Neural crest cell (in vitro differentiated cells): Measurements from ENCODE around the gene ARHGEF4. TPM values are rescaled to one million over a fixed set of nuclear protein-coding genes. Genes with fewer than 3 reads are reported as not detected.
"Not testable (repeated sequence)": the region's sequence is repeated elsewhere in the genome, so short reads cannot be mapped to it uniquely, and the experiment has no call there.

Source experiments
- DNase-seq: peaks from one replicate; pipeline ENCODE4 v3.0.0; 2021; ENCODE audit warnings: low read depth, mixed read lengths, low spot score
- H3K27ac Mint-ChIP-seq: one replicate; pipeline ENCODE4 v1.8.0; 2021; ENCODE audit warnings: mild to moderate bottlenecking, mixed read lengths; ENCODE audit not compliant: unreplicated experiment
- H3K27me3 Mint-ChIP-seq: 2 replicates; pipeline ENCODE4 v1.8.0; 2021; ENCODE audit warnings: low read depth, mild to moderate bottlenecking, mixed read lengths
- H3K36me3 Mint-ChIP-seq: 2 replicates; pipeline ENCODE4 v1.8.0; 2021; ENCODE audit warnings: low read depth, mild to moderate bottlenecking, mixed read lengths
- H3K4me1 Mint-ChIP-seq: 2 replicates; pipeline ENCODE4 v1.8.0; 2021; ENCODE audit warnings: mixed read lengths
- H3K4me3 Mint-ChIP-seq: one replicate; pipeline ENCODE4 v1.8.0; 2021; ENCODE audit warnings: mild to moderate bottlenecking, mixed read lengths
- H3K9me3 Mint-ChIP-seq: 2 replicates; pipeline ENCODE4 v1.8.0; 2021; ENCODE audit warnings: mixed read lengths
- CTCF ChIP-seq: fragments of 200-600 bp; sonication (generic); conservative IDR thresholded peaks from 2 replicates; pipeline ENCODE4 v1.5.0; 2021; ENCODE audit warnings: antibody characterized with exemption, mild to moderate bottlenecking
- total RNA-seq: library from RNA; stranded (reverse); gene quantifications from 2 replicates; pipeline ENCODE4 v1.2.1, GENCODE V29; 2021

Gene ARHGEF4
- total RNA-seq, 1 donor from 2014 or later = 22.1 TPM

GRCh38 chr2:130981667-130982066 is 145.0 kb downstream of the ARHGEF4 start:
- no peak for TF ChIP-seq CTCF
- H3K4me1 Mint-ChIP-seq = no peaks in the 10 kb centered on the region
- H3K27ac Mint-ChIP-seq = no peak overlapping the region
- H3K36me3 Mint-ChIP-seq = peaks cover 9% of the 10 kb centered on the region
- no peaks in the 10 kb centered on the region for H3K27me3 Mint-ChIP-seq
- DNase-seq = no peak
- H3K9me3 Mint-ChIP-seq = peaks cover 16% of the 10 kb centered on the region
- H3K4me3 Mint-ChIP-seq = no peak overlapping the region

GRCh38 chr2:130985206-130985780 is 148.6 kb downstream of the ARHGEF4 start:
- Mint-ChIP-seq H3K9me3 (peaks cover 8% of the 10 kb centered on the region), H3K4me1 (no peaks in the 10 kb centered on the region), H3K4me3 (no peak overlapping the region), H3K27ac (no peak overlapping the region), H3K36me3 (peaks cover 6% of the 10 kb centered on the region), H3K27me3 (no peaks in the 10 kb centered on the region)
- no peak for DNase-seq
- no peak for TF ChIP-seq CTCF

- Mint-ChIP-seq H3K36me3 (peaks cover 6% of the 10 kb centered on the region), H3K4me3 (no peak overlapping the region), H3K9me3 (peaks cover 7% of the 10 kb centered on the region), H3K4me1 (no peaks in the 10 kb centered on the region), H3K27ac (no peak overlapping the region), H3K27me3 (no peaks in the 10 kb centered on the region)
- TF ChIP-seq CTCF = no peak
- no peak for DNase-seq
Observed at GRCh38 chr2:130985831-130986649, 149.3 kb downstream of the ARHGEF4 start.

- peaks cover 4% of the 10 kb centered on the region for H3K9me3 Mint-ChIP-seq
- H3K27me3 Mint-ChIP-seq = no peaks in the 10 kb centered on the region
- H3K4me3 Mint-ChIP-seq = no peak overlapping the region
- no peak overlapping the region for H3K27ac Mint-ChIP-seq
- no peak for DNase-seq
- no peak for TF ChIP-seq CTCF
- peaks cover 6% of the 10 kb centered on the region for H3K36me3 Mint-ChIP-seq
- no peaks in the 10 kb centered on the region for H3K4me1 Mint-ChIP-seq
Observed at GRCh38 chr2:130986890-130987493, 150.3 kb downstream of the ARHGEF4 start.

GRCh38 chr2:130987519-130988425 is 151.1 kb downstream of the ARHGEF4 start:
- peaks cover 2% of the 10 kb centered on the region for H3K36me3 Mint-ChIP-seq
- no peak overlapping the region for H3K27ac Mint-ChIP-seq
- no peaks in the 10 kb centered on the region for H3K9me3 Mint-ChIP-seq
- TF ChIP-seq CTCF = no peak
- H3K27me3 Mint-ChIP-seq = no peaks in the 10 kb centered on the region
- no peak overlapping the region for H3K4me3 Mint-ChIP-seq
- peaks cover 6% of the 10 kb centered on the region for H3K4me1 Mint-ChIP-seq
- no peak for DNase-seq

GRCh38 chr2:130991446-130991845 is 154.7 kb downstream of the ARHGEF4 start:
- not testable (repeated sequence) for H3K27ac Mint-ChIP-seq, DNase-seq, H3K36me3 Mint-ChIP-seq, H3K4me3 Mint-ChIP-seq, H3K9me3 Mint-ChIP-seq, H3K27me3 Mint-ChIP-seq
- peaks cover 23% of the 10 kb centered on the region for H3K4me1 Mint-ChIP-seq

GRCh38 chr2:130992003-130992402 is 155.3 kb downstream of the ARHGEF4 start:
- H3K4me1 Mint-ChIP-seq = peaks cover 26% of the 10 kb centered on the region
- not testable (repeated sequence) for DNase-seq, H3K27ac Mint-ChIP-seq, H3K36me3 Mint-ChIP-seq, H3K9me3 Mint-ChIP-seq, H3K4me3 Mint-ChIP-seq, H3K27me3 Mint-ChIP-seq
